SU-DHL-6 (cell line): Measurements from ENCODE around the gene NOL9.

Experiments
- H2AFZ ChIP-seq: fragments of 200-600 bp; sonication (generic); 2 replicates; pipeline ENCODE4 v1.6.1; 2014; ENCODE audit warnings: low read depth, mild to moderate bottlenecking, moderate library complexity, mixed read lengths, antibody characterized with exemption, low read length; ENCODE audit not compliant: severe bottlenecking
- H3F3A ChIP-seq: fragments of 200-600 bp; shearing (Covaris generic); 2 replicates; pipeline ENCODE4 v1.6.0; 2016; ENCODE audit warnings: antibody characterized with exemption, mild to moderate bottlenecking; ENCODE audit not compliant: insufficient read depth
- H3K27ac ChIP-seq: fragments of 200-600 bp; sonication (generic); 2 replicates; pipeline ENCODE4 v1.5.1; 2016; ENCODE audit warnings: low read depth, mild to moderate bottlenecking, low read length, moderate library complexity, mixed read lengths
- H3K27me3 ChIP-seq: fragments of 200-600 bp; sonication (generic), shearing (Covaris generic); 2 replicates; pipeline ENCODE4 v1.6.0; 2014; ENCODE audit warnings: mild to moderate bottlenecking, low read length
- H3K36me3 ChIP-seq: fragments of 200-600 bp; sonication (generic); 2 replicates; pipeline ENCODE4 v1.6.1; 2014; ENCODE audit warnings: mild to moderate bottlenecking, low read length, mixed read lengths
- H3K4me2 ChIP-seq: fragments of 300-600, 200-600 bp; shearing (Covaris generic), sonication (generic); 2 replicates; pipeline ENCODE4 v1.6.0; 2014; ENCODE audit warnings: low read length, low read depth, mild to moderate bottlenecking; ENCODE audit not compliant: poor library complexity, severe bottlenecking
- H3K4me3 ChIP-seq: fragments of 200-600 bp; sonication (generic); 2 replicates; pipeline ENCODE4 v1.5.1; 2014; ENCODE audit warnings: antibody characterized with exemption, low read length, mild to moderate bottlenecking, mixed read lengths; ENCODE audit not compliant: insufficient read depth, poor library complexity, severe bottlenecking
- H3K79me2 ChIP-seq: fragments of 200-600 bp; sonication (generic); 2 replicates; pipeline ENCODE4 v1.6.1; 2014; ENCODE audit warnings: mild to moderate bottlenecking, low read length, moderate library complexity; ENCODE audit not compliant: insufficient read depth
- H3K9ac ChIP-seq: fragments of 200-600 bp; sonication (generic); 2 replicates; pipeline ENCODE4 v1.7.0; 2014; ENCODE audit warnings: mild to moderate bottlenecking, low read length
- H3K9me2 ChIP-seq: fragments of 200-600 bp; sonication (generic); replicated peaks from 2 replicates; pipeline ENCODE4 v1.6.1; 2014; ENCODE audit warnings: low read length; ENCODE audit not compliant: insufficient read depth
- H3K9me3 ChIP-seq: fragments of 200-600 bp; sonication (generic); 2 replicates; pipeline ENCODE4 v1.6.1; 2014; ENCODE audit warnings: low read length, mixed read lengths; ENCODE audit not compliant: insufficient read depth
- H4K20me1 ChIP-seq: fragments of 200-600 bp; sonication (generic); 2 replicates; pipeline ENCODE4 v1.6.1; 2014; ENCODE audit warnings: low read depth, mild to moderate bottlenecking, antibody characterized with exemption, low read length, moderate library complexity, mixed read lengths
- EZH2phosphoT487 ChIP-seq: fragments of 200-600 bp; sonication (generic), shearing (Covaris generic); conservative IDR thresholded peaks from 2 replicates; pipeline ENCODE4 v1.6.1; 2018; ENCODE audit warnings: mild to moderate bottlenecking, antibody characterized with exemption, low read length, moderate library complexity, mixed read lengths
- TF ChIP-seq, protein P1 (sequence below): fragments of 200-600 bp; sonication (generic); IDR thresholded peaks from one replicate; pipeline ENCODE4 v1.5.1; 2017; ENCODE audit warnings: antibody characterized with exemption, mild to moderate bottlenecking, low read length, moderate library complexity; ENCODE audit not compliant: insufficient read depth, poor library complexity, severe bottlenecking

Gene NOL9

DNA sequence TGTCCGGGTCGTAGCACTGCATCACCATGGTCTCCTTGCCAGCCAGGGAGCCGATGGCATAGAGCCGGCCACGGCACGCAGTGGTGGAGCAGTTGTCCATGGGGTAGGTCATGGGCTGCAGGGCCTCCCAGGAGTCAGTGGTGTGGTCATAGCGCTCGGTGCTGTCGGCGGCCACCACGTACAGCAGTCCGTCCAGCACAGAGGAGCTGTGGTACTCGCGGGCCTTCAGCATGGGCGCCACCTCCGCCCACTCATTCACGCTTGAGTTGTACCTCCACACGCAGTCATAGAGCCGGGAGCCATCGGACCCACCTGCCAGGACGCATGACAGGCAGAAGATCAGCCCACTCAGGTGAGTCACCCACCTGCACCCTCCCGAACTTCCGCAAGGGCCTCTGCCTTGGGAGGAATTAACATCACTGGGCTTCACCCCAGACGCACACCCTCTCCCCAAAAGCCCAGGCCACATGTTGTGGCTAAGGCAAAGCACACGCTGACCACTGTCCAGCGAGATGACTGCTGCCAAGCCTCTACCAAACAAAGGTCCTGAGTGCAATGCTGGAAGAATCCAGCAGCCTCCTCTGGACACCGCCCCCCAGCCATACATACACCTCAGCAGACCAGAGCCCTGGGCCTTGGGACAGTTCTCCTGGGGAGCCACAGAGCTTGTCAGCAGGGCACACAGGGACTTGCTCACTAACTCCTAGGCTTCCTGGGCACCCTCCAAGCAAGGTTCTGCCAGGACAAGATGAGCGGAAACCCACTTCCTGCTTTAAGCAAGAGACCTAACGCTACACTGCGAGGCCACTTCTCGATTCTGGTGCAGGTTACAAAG lies 45.0 kb upstream of the NOL9 start:
- Histone ChIP-seq H3K27me3 (no peaks in the 10 kb centered on the region), H3K27ac (no peak overlapping the region), H4K20me1 (no peaks in the 10 kb centered on the region), H3K4me2 (peak overlapping the region; percentile 80), H3K9ac (no peak overlapping the region; the same call in 1 of the 2 replicates), H3F3A (peaks cover 10% of the 10 kb centered on the region; the same call in 1 of the 2 replicates), H3K36me3 (no peaks in the 10 kb centered on the region), H3K79me2 (no peaks in the 10 kb centered on the region), H2AFZ (no peak overlapping the region), H3K4me3 (no peak overlapping the region), H3K9me2 (no peaks in the 10 kb centered on the region), H3K9me3 (no peaks in the 10 kb centered on the region)
- no peak for TF ChIP-seq EZH2phosphoT487
- TF ChIP-seq, protein P1, sequence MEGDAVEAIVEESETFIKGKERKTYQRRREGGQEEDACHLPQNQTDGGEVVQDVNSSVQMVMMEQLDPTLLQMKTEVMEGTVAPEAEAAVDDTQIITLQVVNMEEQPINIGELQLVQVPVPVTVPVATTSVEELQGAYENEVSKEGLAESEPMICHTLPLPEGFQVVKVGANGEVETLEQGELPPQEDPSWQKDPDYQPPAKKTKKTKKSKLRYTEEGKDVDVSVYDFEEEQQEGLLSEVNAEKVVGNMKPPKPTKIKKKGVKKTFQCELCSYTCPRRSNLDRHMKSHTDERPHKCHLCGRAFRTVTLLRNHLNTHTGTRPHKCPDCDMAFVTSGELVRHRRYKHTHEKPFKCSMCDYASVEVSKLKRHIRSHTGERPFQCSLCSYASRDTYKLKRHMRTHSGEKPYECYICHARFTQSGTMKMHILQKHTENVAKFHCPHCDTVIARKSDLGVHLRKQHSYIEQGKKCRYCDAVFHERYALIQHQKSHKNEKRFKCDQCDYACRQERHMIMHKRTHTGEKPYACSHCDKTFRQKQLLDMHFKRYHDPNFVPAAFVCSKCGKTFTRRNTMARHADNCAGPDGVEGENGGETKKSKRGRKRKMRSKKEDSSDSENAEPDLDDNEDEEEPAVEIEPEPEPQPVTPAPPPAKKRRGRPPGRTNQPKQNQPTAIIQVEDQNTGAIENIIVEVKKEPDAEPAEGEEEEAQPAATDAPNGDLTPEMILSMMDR = no peak

DNA sequence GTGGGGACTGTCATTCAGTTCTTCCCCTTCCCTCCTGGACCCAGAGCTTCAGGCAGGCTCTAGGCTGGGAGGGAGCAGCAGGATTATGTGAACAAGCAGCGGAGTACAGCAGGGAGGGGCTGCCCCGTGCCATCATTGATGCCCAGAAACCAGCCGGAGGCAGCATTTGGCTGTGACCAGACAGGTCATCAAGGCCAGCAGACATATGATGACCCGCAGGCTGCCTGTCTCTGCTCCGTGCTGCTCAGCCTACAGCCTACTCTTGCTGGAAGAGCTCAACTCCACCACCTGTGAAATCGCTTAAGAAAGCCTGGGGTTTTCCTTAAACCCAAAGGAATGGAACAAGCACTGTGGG lies 43.4 kb upstream of the NOL9 start:
- no peaks in the 10 kb centered on the region for H3K27me3 ChIP-seq
- TF ChIP-seq, protein P1 = no peak
- TF ChIP-seq EZH2phosphoT487 = no peak
- no peak overlapping the region for H3K4me3 ChIP-seq
- H3K27ac ChIP-seq = no peak overlapping the region
- no peaks in the 10 kb centered on the region for H3K36me3 ChIP-seq
- H3K4me2 ChIP-seq = no peak overlapping the region
- no peaks in the 10 kb centered on the region for H3F3A ChIP-seq
- H4K20me1 ChIP-seq = no peaks in the 10 kb centered on the region
- no peaks in the 10 kb centered on the region for H3K79me2 ChIP-seq
- no peaks in the 10 kb centered on the region for H3K9me3 ChIP-seq
- H3K9ac ChIP-seq = no peak overlapping the region
- H2AFZ ChIP-seq = no peak overlapping the region
- H3K9me2 ChIP-seq = no peaks in the 10 kb centered on the region

DNA sequence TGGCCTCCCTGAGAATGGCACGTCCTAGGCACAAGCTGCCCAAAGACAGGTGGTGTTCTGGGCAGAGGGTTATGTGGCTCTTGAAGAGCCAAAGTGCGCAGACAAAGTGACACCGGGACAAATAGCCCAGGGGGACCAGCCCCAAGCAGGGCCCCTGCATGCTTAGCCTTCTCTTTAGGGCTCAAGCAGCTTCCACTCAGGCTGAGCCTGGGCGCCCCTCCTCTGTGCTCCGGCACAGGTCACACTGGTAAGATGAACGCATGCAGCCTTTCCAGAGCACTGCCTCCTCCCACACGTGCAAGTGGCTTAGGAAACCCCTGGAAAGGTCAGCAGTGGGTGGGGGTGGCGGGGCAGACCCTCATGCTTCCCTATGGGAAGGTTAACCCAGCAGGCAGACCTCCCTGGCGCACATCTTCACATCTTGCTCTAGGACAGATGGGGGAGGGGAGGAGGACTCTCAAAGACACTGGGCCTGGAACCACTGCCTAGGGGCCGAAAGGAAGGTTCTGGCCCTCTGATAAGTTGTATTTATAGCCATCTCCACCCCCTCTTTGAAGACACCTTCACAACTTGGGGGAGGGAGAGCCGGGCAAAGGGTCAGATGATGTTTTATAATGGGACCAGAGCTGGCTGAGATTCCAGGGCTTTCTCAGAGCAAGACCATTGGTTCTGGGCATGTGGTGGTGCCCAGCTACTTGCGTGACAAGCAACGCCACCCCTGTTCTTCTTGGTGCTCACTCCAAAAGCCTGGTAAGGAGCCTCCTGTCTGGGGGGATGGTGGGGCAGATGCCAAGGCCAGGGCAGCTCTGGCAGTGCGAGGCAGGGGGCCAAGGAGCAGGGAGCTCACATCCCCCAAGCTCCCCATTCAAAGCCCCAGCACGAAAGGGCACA lies 42.8 kb upstream of the NOL9 start:
- Histone ChIP-seq H2AFZ (no peak overlapping the region), H4K20me1 (no peaks in the 10 kb centered on the region), H3K4me3 (no peak overlapping the region), H3K27ac (no peak overlapping the region), H3K36me3 (no peaks in the 10 kb centered on the region), H3K79me2 (no peaks in the 10 kb centered on the region), H3K9me2 (no peaks in the 10 kb centered on the region), H3K9me3 (no peaks in the 10 kb centered on the region), H3K4me2 (no peak overlapping the region), H3K9ac (no peak overlapping the region), H3F3A (no peaks in the 10 kb centered on the region), H3K27me3 (no peaks in the 10 kb centered on the region)
- TF ChIP-seq EZH2phosphoT487 = no peak
- TF ChIP-seq, protein P1 = no peak
